GM18499 (cell line): ENCODE measurements around the gene PEPD.

Source experiments
- ATAC-seq: cut with Tn5 transposase; IDR thresholded peaks from one replicate; pipeline ENCODE4 v1.9.1; 2021; ENCODE audit warnings: moderate number of reproducible peaks; ENCODE audit not compliant: insufficient read depth, unreplicated experiment

PEPD gene

GRCh38 chr19:33513424-33513823 lies 8.2 kb downstream of the PEPD start:
- no peak for ATAC-seq

- ATAC-seq: no peak
Measured at GRCh38 chr19:33512580-33513137, 8.9 kb downstream of the PEPD start.

GRCh38 chr19:33512021-33512420 lies 9.6 kb downstream of the PEPD start:
- ATAC-seq: no peak

- ATAC-seq: no peak
Measured at GRCh38 chr19:33511346-33511745, 10.2 kb downstream of the PEPD start.

GRCh38 chr19:33510462-33511194 lies 11.0 kb downstream of the PEPD start:
- ATAC-seq: no peak

GRCh38 chr19:33509774-33510173 lies 11.8 kb downstream of the PEPD start:
- ATAC-seq: no peak

- no peak for ATAC-seq
Measured at GRCh38 chr19:33508941-33509614, 12.5 kb downstream of the PEPD start.

GRCh38 chr19:33508431-33508830 lies 13.2 kb downstream of the PEPD start:
- no peak for ATAC-seq

GRCh38 chr19:33508009-33508408 lies 13.6 kb downstream of the PEPD start:
- ATAC-seq: no peak

- ATAC-seq: no peak
Measured at GRCh38 chr19:33507021-33507956, 14.3 kb downstream of the PEPD start.

- ATAC-seq: no peak
Measured at GRCh38 chr19:33506498-33506897, 15.1 kb downstream of the PEPD start.

GRCh38 chr19:33505823-33506222 lies 15.8 kb downstream of the PEPD start:
- no peak for ATAC-seq

- no peak for ATAC-seq
Measured at GRCh38 chr19:33505148-33505547, 16.4 kb downstream of the PEPD start.

GRCh38 chr19:33504058-33504444 lies 17.5 kb downstream of the PEPD start:
- ATAC-seq: no peak

- ATAC-seq: no peak
Measured at GRCh38 chr19:33503433-33504057, 18.0 kb downstream of the PEPD start.

GRCh38 chr19:33503030-33503429 lies 18.6 kb downstream of the PEPD start:
- no peak for ATAC-seq

GRCh38 chr19:33502521-33502920 lies 19.1 kb downstream of the PEPD start:
- ATAC-seq: no peak

- no peak for ATAC-seq
Measured at GRCh38 chr19:33501693-33502356, 19.8 kb downstream of the PEPD start.

- ATAC-seq: no peak
Measured at GRCh38 chr19:33500991-33501390, 20.6 kb downstream of the PEPD start.

GRCh38 chr19:33500586-33500985 lies 21.0 kb downstream of the PEPD start:
- ATAC-seq: no peak
